GM23248 (cell line): ENCODE data around the gene SLC7A8.

Experiments used
- EZH2 ChIP-seq: fragments of 200-600 bp; sonication (generic); IDR thresholded peaks from 2 replicates; pipeline ENCODE4 v1.6.1; 2018; ENCODE audit warnings: antibody characterized with exemption, mild to moderate bottlenecking; ENCODE audit not compliant: insufficient read depth, poor library complexity, severe bottlenecking
- EZH2phosphoT487 ChIP-seq: fragments of 200-600 bp; sonication (generic); IDR thresholded peaks from 2 replicates; pipeline ENCODE4 v1.6.1; 2018; ENCODE audit warnings: antibody characterized with exemption, moderate library complexity, mild to moderate bottlenecking, low read depth; ENCODE audit not compliant: insufficient read depth

GRCh38 chr14:23078692-23079116 is 104.8 kb downstream of the SLC7A8 start:
- TF ChIP-seq EZH2phosphoT487, result no peak
- TF ChIP-seq EZH2, result no peak
